Effector CD8-positive, alpha-beta T cell (primary cell): Measurements from ENCODE around the gene HTR3B.
A peak's percentile ranks its signal among the peaks of the same experiment; 100 is the strongest.

Experiments used
- DNase-seq: peaks from one replicate; lab custom pipeline; 2025; lab: John Stamatoyannopoulos, UW

Gene HTR3B

DNA sequence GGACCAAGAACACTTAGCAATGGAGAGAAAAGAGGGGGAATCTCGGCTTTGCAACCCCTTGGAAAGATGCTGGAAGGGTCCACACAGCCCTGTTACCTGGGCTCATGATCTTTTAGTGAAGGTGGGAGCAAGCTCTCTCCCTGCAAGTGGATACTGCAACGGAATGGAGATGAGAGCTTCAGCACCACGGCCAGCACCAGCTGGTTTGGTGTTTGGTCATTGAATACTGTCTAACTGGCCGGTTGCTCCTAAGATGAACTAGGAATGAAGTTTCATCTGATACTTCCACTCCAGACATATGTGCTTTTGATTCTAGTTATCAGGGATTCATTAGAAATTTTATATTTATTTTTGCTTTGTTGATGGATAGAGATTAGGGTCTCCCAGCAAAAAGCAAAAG lies 86.6 kb downstream of the HTR3B start:
- DNase-seq = no peak

GRCh38 chr11:113991718-113992458 lies 87.3 kb downstream of the HTR3B start:
- DNase-seq = no peak

DNA sequence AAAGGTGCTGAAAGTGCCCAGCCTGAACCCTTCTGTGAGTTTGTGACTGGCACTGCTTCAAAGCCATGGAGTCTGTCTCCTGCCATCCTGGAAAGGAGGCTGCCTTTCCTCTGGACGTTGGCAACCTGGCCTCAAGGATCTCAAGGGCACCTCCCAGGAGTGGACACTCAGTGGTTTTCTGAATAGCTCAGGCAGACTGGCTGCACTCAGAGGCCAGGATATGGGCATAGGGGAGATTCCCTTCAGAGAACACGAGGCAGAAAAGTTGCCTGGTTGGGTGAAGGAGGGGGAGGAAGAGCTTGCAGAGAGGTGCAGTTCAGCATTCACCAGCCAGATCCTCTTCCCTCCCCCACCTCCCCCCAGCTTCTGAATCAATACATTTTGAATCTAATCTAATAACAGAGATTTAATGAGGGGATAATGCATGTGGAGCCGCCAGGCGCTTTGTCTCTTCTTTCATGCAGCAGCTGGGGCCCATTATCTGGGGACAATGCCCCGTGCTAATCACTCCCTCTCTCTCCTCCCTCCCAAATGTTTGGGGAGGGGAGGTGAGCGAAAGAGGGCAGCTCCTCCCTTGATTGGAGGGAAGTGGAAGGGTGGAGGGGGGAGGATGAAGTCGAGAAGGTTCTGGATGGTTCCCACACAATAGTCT lies 88.0 kb downstream of the HTR3B start:
- DNase-seq = no peak

- peak; percentile 14 for DNase-seq
Observed at GRCh38 chr11:113994077-113994954, 89.7 kb downstream of the HTR3B start.
